ENCODE results near the gene MAP2K7. TPM values are rescaled to one million over a fixed set of nuclear protein-coding genes. Genes with fewer than 3 reads are reported as not detected.

The MAP2K7 gene
- total RNA-seq, 1 experiment from 2014 or later, result 59.1 TPM

DNA sequence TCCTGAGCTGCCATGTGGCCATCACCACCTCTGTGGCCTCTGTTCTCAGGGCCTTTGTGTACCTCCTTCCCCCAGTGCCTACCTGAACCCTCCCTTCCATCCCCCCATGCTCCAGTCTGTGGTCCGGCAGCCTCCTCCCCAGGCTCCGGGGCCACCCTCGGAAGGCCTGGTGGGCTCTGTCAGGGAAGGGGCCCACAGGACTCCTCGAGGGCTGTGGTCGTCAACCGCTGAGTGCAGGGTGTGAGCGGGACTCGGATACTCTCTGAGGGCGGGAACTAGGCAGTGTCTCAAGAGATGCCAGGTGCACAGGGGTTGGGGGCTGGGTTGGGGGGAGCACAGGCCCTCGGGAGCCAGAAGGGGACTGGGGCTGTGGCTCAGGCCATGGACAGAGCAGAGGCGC, 3.9 kb downstream of the MAP2K7 start:
- no peaks in the 10 kb centered on the region for H3K9me2 ChIP-seq (ENCODE audit: insufficient read depth)
- no TSS peak for BruUV-seq (replicated peaks)
- TF ChIP-seq POLR2AphosphoS5 (IDR thresholded peaks at IDR 0.05; ENCODE audit: low read depth, low read length) (no peak), POLR2A (IDR thresholded peaks at IDR 0.05; ENCODE audit: borderline replicate concordance, extremely low read depth, insufficient read depth, insufficient read length) (no peak), TCF7L2 (IDR thresholded peaks at IDR 0.05; ENCODE audit: borderline replicate concordance, extremely low read depth, insufficient read depth, insufficient read length) (no peak), EGR1 (IDR thresholded peaks at IDR 0.05; ENCODE audit: low read depth) (no peak), EZH2phosphoT487 (IDR thresholded peaks at IDR 0.05; ENCODE audit: borderline replicate concordance) (no peak), EZH2 (IDR thresholded peaks at IDR 0.05) (no peak), YY1 (IDR thresholded peaks at IDR 0.05; ENCODE audit: extremely low read depth, insufficient replicate concordance, low read depth, low read length) (no peak), ZFX (IDR thresholded peaks at IDR 0.05) (no peak), ELF1 (IDR thresholded peaks at IDR 0.05; ENCODE audit: borderline replicate concordance, low read depth) (no peak), SP1 (IDR thresholded peaks at IDR 0.05; ENCODE audit: low read depth) (no peak), SIN3A (IDR thresholded peaks at IDR 0.05; ENCODE audit: low read depth) (no peak)
- TF ChIP-seq, protein P1, sequence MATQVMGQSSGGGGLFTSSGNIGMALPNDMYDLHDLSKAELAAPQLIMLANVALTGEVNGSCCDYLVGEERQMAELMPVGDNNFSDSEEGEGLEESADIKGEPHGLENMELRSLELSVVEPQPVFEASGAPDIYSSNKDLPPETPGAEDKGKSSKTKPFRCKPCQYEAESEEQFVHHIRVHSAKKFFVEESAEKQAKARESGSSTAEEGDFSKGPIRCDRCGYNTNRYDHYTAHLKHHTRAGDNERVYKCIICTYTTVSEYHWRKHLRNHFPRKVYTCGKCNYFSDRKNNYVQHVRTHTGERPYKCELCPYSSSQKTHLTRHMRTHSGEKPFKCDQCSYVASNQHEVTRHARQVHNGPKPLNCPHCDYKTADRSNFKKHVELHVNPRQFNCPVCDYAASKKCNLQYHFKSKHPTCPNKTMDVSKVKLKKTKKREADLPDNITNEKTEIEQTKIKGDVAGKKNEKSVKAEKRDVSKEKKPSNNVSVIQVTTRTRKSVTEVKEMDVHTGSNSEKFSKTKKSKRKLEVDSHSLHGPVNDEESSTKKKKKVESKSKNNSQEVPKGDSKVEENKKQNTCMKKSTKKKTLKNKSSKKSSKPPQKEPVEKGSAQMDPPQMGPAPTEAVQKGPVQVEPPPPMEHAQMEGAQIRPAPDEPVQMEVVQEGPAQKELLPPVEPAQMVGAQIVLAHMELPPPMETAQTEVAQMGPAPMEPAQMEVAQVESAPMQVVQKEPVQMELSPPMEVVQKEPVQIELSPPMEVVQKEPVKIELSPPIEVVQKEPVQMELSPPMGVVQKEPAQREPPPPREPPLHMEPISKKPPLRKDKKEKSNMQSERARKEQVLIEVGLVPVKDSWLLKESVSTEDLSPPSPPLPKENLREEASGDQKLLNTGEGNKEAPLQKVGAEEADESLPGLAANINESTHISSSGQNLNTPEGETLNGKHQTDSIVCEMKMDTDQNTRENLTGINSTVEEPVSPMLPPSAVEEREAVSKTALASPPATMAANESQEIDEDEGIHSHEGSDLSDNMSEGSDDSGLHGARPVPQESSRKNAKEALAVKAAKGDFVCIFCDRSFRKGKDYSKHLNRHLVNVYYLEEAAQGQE (IDR thresholded peaks at IDR 0.05; ENCODE audit: low read depth), result no peak
- TF ChIP-seq, protein P2, sequence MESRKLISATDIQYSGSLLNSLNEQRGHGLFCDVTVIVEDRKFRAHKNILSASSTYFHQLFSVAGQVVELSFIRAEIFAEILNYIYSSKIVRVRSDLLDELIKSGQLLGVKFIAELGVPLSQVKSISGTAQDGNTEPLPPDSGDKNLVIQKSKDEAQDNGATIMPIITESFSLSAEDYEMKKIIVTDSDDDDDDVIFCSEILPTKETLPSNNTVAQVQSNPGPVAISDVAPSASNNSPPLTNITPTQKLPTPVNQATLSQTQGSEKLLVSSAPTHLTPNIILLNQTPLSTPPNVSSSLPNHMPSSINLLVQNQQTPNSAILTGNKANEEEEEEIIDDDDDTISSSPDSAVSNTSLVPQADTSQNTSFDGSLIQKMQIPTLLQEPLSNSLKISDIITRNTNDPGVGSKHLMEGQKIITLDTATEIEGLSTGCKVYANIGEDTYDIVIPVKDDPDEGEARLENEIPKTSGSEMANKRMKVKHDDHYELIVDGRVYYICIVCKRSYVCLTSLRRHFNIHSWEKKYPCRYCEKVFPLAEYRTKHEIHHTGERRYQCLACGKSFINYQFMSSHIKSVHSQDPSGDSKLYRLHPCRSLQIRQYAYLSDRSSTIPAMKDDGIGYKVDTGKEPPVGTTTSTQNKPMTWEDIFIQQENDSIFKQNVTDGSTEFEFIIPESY (IDR thresholded peaks at IDR 0.05; ENCODE audit: extremely low read depth, insufficient replicate concordance, low read length), result no peak
- TF ChIP-seq, protein P3, sequence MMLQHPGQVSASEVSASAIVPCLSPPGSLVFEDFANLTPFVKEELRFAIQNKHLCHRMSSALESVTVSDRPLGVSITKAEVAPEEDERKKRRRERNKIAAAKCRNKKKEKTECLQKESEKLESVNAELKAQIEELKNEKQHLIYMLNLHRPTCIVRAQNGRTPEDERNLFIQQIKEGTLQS (IDR thresholded peaks at IDR 0.05), result no peak

More for the DNA sequence above, 3.9 kb downstream of the MAP2K7 start:
- Histone ChIP-seq H3K9ac (ENCODE audit: low read length) (no peak overlapping the region), H3K4me1 (ENCODE audit: control insufficient read depth in 1 of 2, insufficient read depth in 2 of 2, low read length in 2 of 2) (peaks cover 3 to 22% of the 10 kb centered on the region in 2 experiments; a peak in 2 of 4 replicates), H2AFZ (ENCODE audit: low read depth, low read length, poor library complexity, severe bottlenecking) (no peak overlapping the region), H3K79me2 (ENCODE audit: insufficient read depth, low read length) (peaks cover 62% of the 10 kb centered on the region), H3K4me2 (ENCODE audit: low read length) (no peak overlapping the region), H3K4me3 (replicated peaks in 1 of 2; ENCODE audit: low read depth in 1 of 2, low read length in 2 of 2) (no peak overlapping the region), H3K27ac (ENCODE audit: low read depth, low read length) (no peak overlapping the region), H3K36me3 (ENCODE audit: control insufficient read depth in 1 of 2, insufficient read depth in 2 of 2, low read length in 2 of 2) (peaks cover 5 to 6% of the 10 kb centered on the region in 2 experiments; a peak in 3 of 4 replicates), H3K9me3 (ENCODE audit: control insufficient read depth in 1 of 2, insufficient read depth in 1 of 2, low read depth in 1 of 2, low read length in 2 of 2) (no peaks in the 10 kb centered on the region), H4K20me1 (ENCODE audit: insufficient read depth) (no peaks in the 10 kb centered on the region), H3K27me3 (ENCODE audit: insufficient read depth, low read length) (no peaks in the 10 kb centered on the region)
- no peak for DNase-seq (ENCODE audit: low read depth, low spot score)
- ChIA-PET RAD21 (ENCODE audit: low non-redundant PET in 1 of 2, low total read pairs in 2 of 2, uncharacterized antibody in 2 of 2, unreplicated experiment in 2 of 2) (no interaction called here), CTCF (no interaction called here), POLR2A (no interaction called here)
- intact Hi-C loops (cut with micrococcal nuclease), result no loop called here
- no peak for ATAC-seq

All from HCT116 (cell line).